ENCODE measurements around the gene CDKN1A.

Gene CDKN1A

GRCh38 chr6:36634317-36635108 lies 44.0 kb upstream of the CDKN1A start:
- ChIA-PET CTCF (no interaction called here), POLR2A (no interaction called here)
- TF ChIP-seq CTBP1 (IDR thresholded peaks at IDR 0.05; ENCODE audit: borderline replicate concordance): no peak
- no peak for TF ChIP-seq TARDBP (IDR thresholded peaks at IDR 0.05)
- TF ChIP-seq NFRKB (IDR thresholded peaks at IDR 0.05): no peak
- no peak for TF ChIP-seq FOXK2 (IDR thresholded peaks at IDR 0.05)
- TF ChIP-seq ELF4 (IDR thresholded peaks at IDR 0.05): no peak
- TF ChIP-seq ARNT (IDR thresholded peaks at IDR 0.05): no peak
- TF ChIP-seq SUZ12 (IDR thresholded peaks at IDR 0.05): no peak
- TF ChIP-seq HDGF (IDR thresholded peaks at IDR 0.05; ENCODE audit: borderline replicate concordance): no peak
- TF ChIP-seq SP1 (IDR thresholded peaks at IDR 0.05): no peak
- TF ChIP-seq ZNF384 (IDR thresholded peaks at IDR 0.05): no peak
- no peak for TF ChIP-seq PKNOX1 (IDR thresholded peaks at IDR 0.05)
- TF ChIP-seq LEF1 (IDR thresholded peaks at IDR 0.05; ENCODE audit: borderline replicate concordance): no peak
- no peak for TF ChIP-seq BHLHE40 (IDR thresholded peaks at IDR 0.05; ENCODE audit: borderline replicate concordance)
- no peak for TF ChIP-seq FOXM1 (IDR thresholded peaks at IDR 0.05; ENCODE audit: borderline replicate concordance)
- no peak for TF ChIP-seq FOXA1 (IDR thresholded peaks at IDR 0.05)
- TF ChIP-seq L3MBTL2 (conservative IDR thresholded peaks at IDR 0.05): no peak
- no peak for DNase-seq (ENCODE audit: extremely low spot score)

GRCh38 chr6:36636283-36636682 lies 42.2 kb upstream of the CDKN1A start:
- TF ChIP-seq TARDBP (IDR thresholded peaks at IDR 0.05) (no peak), NFRKB (IDR thresholded peaks at IDR 0.05) (no peak), CTBP1 (IDR thresholded peaks at IDR 0.05; ENCODE audit: borderline replicate concordance) (no peak), SUZ12 (IDR thresholded peaks at IDR 0.05) (no peak), BHLHE40 (IDR thresholded peaks at IDR 0.05; ENCODE audit: borderline replicate concordance) (no peak), L3MBTL2 (conservative IDR thresholded peaks at IDR 0.05) (no peak), SP1 (IDR thresholded peaks at IDR 0.05) (no peak), FOXA1 (IDR thresholded peaks at IDR 0.05) (no peak), ZNF384 (IDR thresholded peaks at IDR 0.05) (no peak), FOXK2 (IDR thresholded peaks at IDR 0.05) (no peak), HDGF (IDR thresholded peaks at IDR 0.05; ENCODE audit: borderline replicate concordance) (no peak), FOXM1 (IDR thresholded peaks at IDR 0.05; ENCODE audit: borderline replicate concordance) (no peak), PKNOX1 (IDR thresholded peaks at IDR 0.05) (no peak), LEF1 (IDR thresholded peaks at IDR 0.05; ENCODE audit: borderline replicate concordance) (no peak), ELF4 (IDR thresholded peaks at IDR 0.05) (no peak), ARNT (IDR thresholded peaks at IDR 0.05) (no peak)
- ChIA-PET POLR2A (no interaction called here), CTCF (interaction anchor here (0.6 kb wide), 1 partner anchor 39 kb away, joined by 4 read pairs; no protein-coding TSS in a partner anchor)
- no peak for DNase-seq (ENCODE audit: extremely low spot score)

- POLR2A ChIA-PET: no interaction called here
- DNase-seq (ENCODE audit: extremely low spot score): no peak
- TF ChIP-seq FOXK2 (IDR thresholded peaks at IDR 0.05) (no peak), FOXA1 (IDR thresholded peaks at IDR 0.05) (no peak), FOXM1 (IDR thresholded peaks at IDR 0.05; ENCODE audit: borderline replicate concordance) (no peak), ELF4 (IDR thresholded peaks at IDR 0.05) (no peak), TARDBP (IDR thresholded peaks at IDR 0.05) (no peak), L3MBTL2 (conservative IDR thresholded peaks at IDR 0.05) (no peak), ARNT (IDR thresholded peaks at IDR 0.05) (no peak), ZNF384 (IDR thresholded peaks at IDR 0.05) (no peak), LEF1 (IDR thresholded peaks at IDR 0.05; ENCODE audit: borderline replicate concordance) (no peak), SUZ12 (IDR thresholded peaks at IDR 0.05) (no peak), HDGF (IDR thresholded peaks at IDR 0.05; ENCODE audit: borderline replicate concordance) (no peak), CTBP1 (IDR thresholded peaks at IDR 0.05; ENCODE audit: borderline replicate concordance) (no peak)
- CTCF ChIA-PET: interaction anchor here (0.6 kb wide), 2 partner anchors 39 to 154 kb away, joined by 4 read pairs; no protein-coding TSS in a partner anchor
Observed at GRCh38 chr6:36636687-36637418, 41.7 kb upstream of the CDKN1A start.

- CTCF ChIA-PET: no interaction called here
- TF ChIP-seq NFRKB (IDR thresholded peaks at IDR 0.05): no peak
- no peak for TF ChIP-seq L3MBTL2 (conservative IDR thresholded peaks at IDR 0.05)
- no peak for DNase-seq (ENCODE audit: extremely low spot score)
- POLR2A ChIA-PET: interaction anchor here (0.6 kb wide), 1 partner anchor 28 kb away, joined by 3 read pairs; no protein-coding TSS in a partner anchor
Observed at GRCh38 chr6:36638579-36638978, 39.9 kb upstream of the CDKN1A start.

GRCh38 chr6:36639171-36639808 lies 39.2 kb upstream of the CDKN1A start:
- TF ChIP-seq FOXA1 (IDR thresholded peaks at IDR 0.05): no peak
- TF ChIP-seq FOXK2 (IDR thresholded peaks at IDR 0.05): no peak
- no peak for TF ChIP-seq NFRKB (IDR thresholded peaks at IDR 0.05)
- no peak for TF ChIP-seq ZNF384 (IDR thresholded peaks at IDR 0.05)
- TF ChIP-seq L3MBTL2 (conservative IDR thresholded peaks at IDR 0.05): no peak
- TF ChIP-seq TARDBP (IDR thresholded peaks at IDR 0.05): no peak
- DNase-seq (ENCODE audit: extremely low spot score): no peak
- ChIA-PET POLR2A (interaction anchor here (0.6 kb wide), 1 partner anchor 28 kb away, joined by 3 read pairs; no protein-coding TSS in a partner anchor), CTCF (no interaction called here)

- CTCF ChIA-PET: no interaction called here
- POLR2A ChIA-PET: no interaction called here
- DNase-seq (ENCODE audit: extremely low spot score): no peak
- TF ChIP-seq CTBP1 (IDR thresholded peaks at IDR 0.05; ENCODE audit: borderline replicate concordance) (no peak), SUZ12 (IDR thresholded peaks at IDR 0.05) (no peak), ARNT (IDR thresholded peaks at IDR 0.05) (no peak), NFRKB (IDR thresholded peaks at IDR 0.05) (no peak), ZNF384 (IDR thresholded peaks at IDR 0.05) (no peak), FOXA1 (IDR thresholded peaks at IDR 0.05) (no peak), LEF1 (IDR thresholded peaks at IDR 0.05; ENCODE audit: borderline replicate concordance) (no peak), PKNOX1 (IDR thresholded peaks at IDR 0.05) (no peak), L3MBTL2 (conservative IDR thresholded peaks at IDR 0.05) (no peak)
Observed at GRCh38 chr6:36641543-36641942, 37.0 kb upstream of the CDKN1A start.
